GM21526 (cell line): ENCODE data around the gene HECW1.
"Not testable (repeated sequence)": the region's sequence is repeated elsewhere in the genome, so short reads cannot be mapped to it uniquely, and the experiment has no call there.

ENCODE experiments used
- ATAC-seq: cut with Tn5 transposase; IDR thresholded peaks from one replicate; pipeline ENCODE4 v1.9.1; 2021; ENCODE audit warnings: moderate library complexity; ENCODE audit not compliant: unreplicated experiment, low FRiP score

The HECW1 gene

GRCh38 chr7:43112459-43112940 is at the start of gene HECW1:
TSS of gene HECW1 (plus strand) at chr7:43112647. CDS start at chr7:43243906, 131,259 bp downstream.
- no peak for ATAC-seq

- ATAC-seq = no peak
Observed at GRCh38 chr7:43071604-43072003, 40.8 kb upstream of the HECW1 start.

GRCh38 chr7:43072530-43072929 is 39.9 kb upstream of the HECW1 start:
- peak; percentile 53 for ATAC-seq

GRCh38 chr7:43073811-43074210 is 38.6 kb upstream of the HECW1 start:
- ATAC-seq = not testable (repeated sequence)

GRCh38 chr7:43076189-43076605 is 36.2 kb upstream of the HECW1 start:
- no peak for ATAC-seq

- ATAC-seq = no peak
Observed at GRCh38 chr7:43076606-43077005, 35.8 kb upstream of the HECW1 start.

- ATAC-seq = no peak
Observed at GRCh38 chr7:43077285-43077684, 35.2 kb upstream of the HECW1 start.

- ATAC-seq = no peak
Observed at GRCh38 chr7:43077732-43078391, 34.6 kb upstream of the HECW1 start.

- no peak for ATAC-seq
Observed at GRCh38 chr7:43078794-43079193, 33.7 kb upstream of the HECW1 start.

- ATAC-seq = no peak
Observed at GRCh38 chr7:43081603-43082002, 30.8 kb upstream of the HECW1 start.

- no peak for ATAC-seq
Observed at GRCh38 chr7:43083106-43083505, 29.3 kb upstream of the HECW1 start.

GRCh38 chr7:43085017-43085416 is 27.4 kb upstream of the HECW1 start:
- no peak for ATAC-seq

- ATAC-seq = no peak
Observed at GRCh38 chr7:43085992-43086391, 26.5 kb upstream of the HECW1 start.

GRCh38 chr7:43092819-43093218 is 19.6 kb upstream of the HECW1 start:
- ATAC-seq = no peak

- no peak for ATAC-seq
Observed at GRCh38 chr7:43096875-43097274, 15.6 kb upstream of the HECW1 start.

- no peak for ATAC-seq
Observed at GRCh38 chr7:43099750-43100149, 12.7 kb upstream of the HECW1 start.

- ATAC-seq = no peak
Observed at GRCh38 chr7:43104874-43105520, 7.5 kb upstream of the HECW1 start.

GRCh38 chr7:43105521-43106120 is 6.8 kb upstream of the HECW1 start:
- no peak for ATAC-seq

GRCh38 chr7:43108255-43109011 is 4.0 kb upstream of the HECW1 start:
- ATAC-seq = peak; percentile 82

- ATAC-seq = no peak
Observed at GRCh38 chr7:43110791-43111535, 1.5 kb upstream of the HECW1 start.
